PC-3 (cell line): Measurements from ENCODE around the gene SGCD. TPM values are rescaled to one million over a fixed set of nuclear protein-coding genes. Genes with fewer than 3 reads are reported as not detected.

Experiments
- ATAC-seq: fragments of 200-7000 bp; cut with Tn5 transposase; 2 replicates; pipeline ENCODE4 v1.9.1; 2020; ENCODE audit warnings: mild to moderate bottlenecking, moderate library complexity
- BruUV-seq: library from RNA; stranded (reverse); fragments of 400-500 nt; replicated peaks from 2 replicates; lab custom pipeline; 2021; lab: Mats Ljungman, UMichigan
- CTCF ChIA-PET: fragments of 300-600 bp; sonication (Branson Sonifier 250); formaldehyde crosslinking; loops from one replicate; lab custom pipeline; 2022; ENCODE audit warnings: antibody characterized with exemption; lab: Charles Lee
- POLR2A ChIA-PET: fragments of 300-600 bp; sonication (Branson Sonifier 250); formaldehyde crosslinking; loops from one replicate; lab custom pipeline; 2022; ENCODE audit warnings: antibody characterized with exemption; ENCODE audit not compliant: unreplicated experiment; lab: Charles Lee
- DNase-seq: peaks from one replicate; pipeline ENCODE4 v3.0.0-alpha.2; 2015
- H2AFZ ChIP-seq: fragments of 300-600 bp; sonication (generic); 2 replicates; pipeline ENCODE4 v1.6.0; 2016; ENCODE audit warnings: antibody characterized with exemption, low read length
- H3F3A ChIP-seq: fragments of 300-600 bp; sonication (generic); one replicate; pipeline ENCODE4 v1.6.0; 2017; ENCODE audit warnings: antibody characterized with exemption, low read length, control low read depth, mild to moderate bottlenecking; ENCODE audit not compliant: unreplicated experiment
- H3K27ac ChIP-seq: fragments of 300-600 bp; sonication (generic); 2 replicates; pipeline ENCODE4 v1.5.1; 2016; ENCODE audit warnings: mild to moderate bottlenecking, low read length
- H3K27me3 ChIP-seq: fragments of 300-600 bp; sonication (generic); 2 replicates; pipeline ENCODE4 v1.6.1; 2016; ENCODE audit warnings: low read length, mixed read lengths
- H3K36me3 ChIP-seq: fragments of 300-600 bp; sonication (generic); 2 replicates; pipeline ENCODE4 v1.6.1; 2016; ENCODE audit warnings: low read depth, mixed run types, low read length, mixed read lengths
- H3K4me1 ChIP-seq: fragments of 300-600 bp; sonication (generic); 2 replicates; pipeline ENCODE4 v1.5.1; 2016; ENCODE audit warnings: low read length; ENCODE audit not compliant: insufficient read depth
- H3K4me2 ChIP-seq: fragments of 300-600 bp; sonication (generic); 2 replicates; pipeline ENCODE4 v1.6.0; 2016; ENCODE audit warnings: low read length
- H3K4me3 ChIP-seq: fragments of 300-600 bp; sonication (generic); 2 replicates; pipeline ENCODE4 v1.5.1; 2016; ENCODE audit warnings: mild to moderate bottlenecking, low read length, mixed read lengths
- H3K79me2 ChIP-seq: fragments of 300-600 bp; sonication (generic); 2 replicates; pipeline ENCODE4 v1.6.1; 2017; ENCODE audit warnings: low read length, mixed read lengths
- H3K9ac ChIP-seq: fragments of 300-600 bp; sonication (generic); 2 replicates; pipeline ENCODE4 v1.6.0; 2016; ENCODE audit warnings: mild to moderate bottlenecking, low read length
- H3K9me2 ChIP-seq: fragments of 300-600 bp; sonication (generic); replicated peaks from 2 replicates; pipeline ENCODE4 v1.6.1; 2016; ENCODE audit warnings: mixed run types, low read length, mixed read lengths
- H3K9me3 ChIP-seq: fragments of 300-600 bp; sonication (generic); 2 replicates; pipeline ENCODE4 v1.6.1; 2016; ENCODE audit warnings: low read length, mixed read lengths
- H4K20me1 ChIP-seq: fragments of 300-600 bp; sonication (generic); 2 replicates; pipeline ENCODE4 v1.6.1; 2016; ENCODE audit warnings: low read length, mixed read lengths
- CTCF ChIP-seq: fragments of 300-600 bp; sonication (generic); conservative IDR thresholded peaks from 2 replicates; pipeline ENCODE4 v1.5.1; 2017; ENCODE audit warnings: antibody characterized with exemption, low read depth, mild to moderate bottlenecking, low read length
- EZH2 ChIP-seq: fragments of 300-600 bp; sonication (generic); IDR thresholded peaks from one replicate; pipeline ENCODE4 v1.6.1; 2017; ENCODE audit warnings: antibody characterized with exemption, mild to moderate bottlenecking, low read length; ENCODE audit not compliant: unreplicated experiment
- EZH2phosphoT487 ChIP-seq: fragments of 300-600 bp; sonication (generic); IDR thresholded peaks from 2 replicates; pipeline ENCODE4 v1.6.1; 2018; ENCODE audit warnings: mild to moderate bottlenecking, antibody characterized with exemption, low read length, borderline replicate concordance
- intact Hi-C: fragments of 100-400 bp; cut with micrococcal nuclease; formaldehyde crosslinking; loops from 2 replicates; pipeline ENCODE4 v1.9.0; 2023
- total RNA-seq: library from RNA; depleted of rRNA; stranded (reverse); fragments of >200 nt; gene quantifications from 2 replicates; pipeline ENCODE4 v1.2.3, GENCODE V29; 2014

SGCD gene
- total RNA-seq, 1 experiment from 2014 or later, result 0.15 TPM

GRCh38 chr5:156589946-156590216 is 262.9 kb downstream of the SGCD start:
- H3K4me3 ChIP-seq, result no peak overlapping the region
- TF ChIP-seq CTCF (no peak), EZH2 (no peak), EZH2phosphoT487 (no peak)
- CTCF ChIA-PET, result no interaction called here
- no peaks in the 10 kb centered on the region for H3K4me1 ChIP-seq
- H3K27ac ChIP-seq, result no peak overlapping the region
- no peaks in the 10 kb centered on the region for H3K9me3 ChIP-seq
- no peak for DNase-seq
- no peaks in the 10 kb centered on the region for H3K9me2 ChIP-seq
- no peaks in the 10 kb centered on the region for H4K20me1 ChIP-seq
- no peak overlapping the region for H3K9ac ChIP-seq
- no peak for ATAC-seq
- no peaks in the 10 kb centered on the region for H3K36me3 ChIP-seq
- H3F3A ChIP-seq, result no peaks in the 10 kb centered on the region
- POLR2A ChIA-PET, result no interaction called here
- intact Hi-C loops, result no loop called here
- H2AFZ ChIP-seq, result no peak overlapping the region
- no peak overlapping the region for H3K4me2 ChIP-seq
- no peaks in the 10 kb centered on the region for H3K27me3 ChIP-seq
- BruUV-seq, result no TSS peak
- H3K79me2 ChIP-seq, result no peaks in the 10 kb centered on the region

- Histone ChIP-seq H3K9me3 (no peaks in the 10 kb centered on the region), H3K27ac (no peak overlapping the region), H3K9ac (no peak overlapping the region), H3K9me2 (no peaks in the 10 kb centered on the region), H3K4me2 (no peak overlapping the region), H2AFZ (no peak overlapping the region), H3K36me3 (no peaks in the 10 kb centered on the region), H3F3A (no peaks in the 10 kb centered on the region), H3K27me3 (no peaks in the 10 kb centered on the region), H3K79me2 (no peaks in the 10 kb centered on the region), H3K4me3 (no peak overlapping the region), H3K4me1 (no peaks in the 10 kb centered on the region), H4K20me1 (no peaks in the 10 kb centered on the region)
- BruUV-seq, result no TSS peak
- ChIA-PET CTCF (no interaction called here), POLR2A (no interaction called here)
- intact Hi-C loops, result no loop called here
- no peak for TF ChIP-seq CTCF
- no peak for TF ChIP-seq EZH2
- no peak for TF ChIP-seq EZH2phosphoT487
- no peak for ATAC-seq
- DNase-seq, result no peak
Measured at GRCh38 chr5:156590978-156591377, 264.0 kb downstream of the SGCD start.

- ATAC-seq (no peak), DNase-seq (no peak)
- Histone ChIP-seq H3K27ac (no peak overlapping the region), H3K4me2 (no peak overlapping the region), H3K27me3 (no peaks in the 10 kb centered on the region), H3K9me2 (no peaks in the 10 kb centered on the region), H3F3A (no peaks in the 10 kb centered on the region), H2AFZ (no peak overlapping the region), H3K9ac (no peak overlapping the region), H3K4me1 (no peaks in the 10 kb centered on the region), H3K36me3 (no peaks in the 10 kb centered on the region), H4K20me1 (no peaks in the 10 kb centered on the region), H3K9me3 (no peaks in the 10 kb centered on the region), H3K79me2 (no peaks in the 10 kb centered on the region), H3K4me3 (no peak overlapping the region)
- ChIA-PET POLR2A (no interaction called here), CTCF (no interaction called here)
- intact Hi-C loops, result no loop called here
- no peak for TF ChIP-seq EZH2
- no peak for TF ChIP-seq CTCF
- no TSS peak for BruUV-seq
Measured at GRCh38 chr5:156591631-156592030, 264.7 kb downstream of the SGCD start.
